ENCODE measurements around the gene FAM135A. TPM values are rescaled to one million over a fixed set of nuclear protein-coding genes. Genes with fewer than 3 reads are reported as not detected.

The FAM135A gene
- total RNA-seq, 1 donor from 2014 or later, result 22.3 TPM

DNA sequence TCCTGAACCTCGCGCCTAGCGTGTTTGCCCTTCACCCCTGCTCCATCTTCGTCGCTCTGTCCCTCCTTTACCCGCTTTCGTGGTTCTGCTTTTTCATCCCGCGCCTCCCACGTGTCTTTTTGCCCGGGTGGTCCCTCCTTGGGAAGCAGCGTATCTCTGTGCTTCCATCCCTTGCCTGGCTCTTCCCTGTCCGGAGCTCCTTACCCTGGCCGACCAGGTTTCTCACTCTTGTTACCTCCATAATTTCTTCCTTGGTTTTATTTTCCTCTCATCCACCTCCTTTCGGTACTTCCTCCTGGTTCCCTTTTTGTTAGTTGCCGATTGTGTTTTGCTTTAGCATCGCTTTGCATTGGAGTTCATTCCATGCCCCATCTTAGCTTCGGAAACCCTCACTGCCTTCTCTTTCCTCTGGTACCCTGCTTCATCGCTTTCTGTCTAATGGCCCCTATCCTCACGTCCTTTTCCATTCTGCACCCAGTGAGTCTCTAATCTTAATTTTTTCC, 735 bp downstream of the FAM135A start:
- H3K9me3 Mint-ChIP-seq (ENCODE audit: unreplicated experiment), result peaks cover 11% of the 10 kb centered on the region
- peaks cover 6% of the 10 kb centered on the region for H3K4me1 Mint-ChIP-seq (ENCODE audit: low read depth, unreplicated experiment)
- H3K36me3 Mint-ChIP-seq (ENCODE audit: unreplicated experiment), result peaks cover 4% of the 10 kb centered on the region
- peaks cover 6% of the 10 kb centered on the region for H3K27me3 Mint-ChIP-seq (ENCODE audit: unreplicated experiment)
- DNase-seq, result no peak
- TF ChIP-seq, protein P1, sequence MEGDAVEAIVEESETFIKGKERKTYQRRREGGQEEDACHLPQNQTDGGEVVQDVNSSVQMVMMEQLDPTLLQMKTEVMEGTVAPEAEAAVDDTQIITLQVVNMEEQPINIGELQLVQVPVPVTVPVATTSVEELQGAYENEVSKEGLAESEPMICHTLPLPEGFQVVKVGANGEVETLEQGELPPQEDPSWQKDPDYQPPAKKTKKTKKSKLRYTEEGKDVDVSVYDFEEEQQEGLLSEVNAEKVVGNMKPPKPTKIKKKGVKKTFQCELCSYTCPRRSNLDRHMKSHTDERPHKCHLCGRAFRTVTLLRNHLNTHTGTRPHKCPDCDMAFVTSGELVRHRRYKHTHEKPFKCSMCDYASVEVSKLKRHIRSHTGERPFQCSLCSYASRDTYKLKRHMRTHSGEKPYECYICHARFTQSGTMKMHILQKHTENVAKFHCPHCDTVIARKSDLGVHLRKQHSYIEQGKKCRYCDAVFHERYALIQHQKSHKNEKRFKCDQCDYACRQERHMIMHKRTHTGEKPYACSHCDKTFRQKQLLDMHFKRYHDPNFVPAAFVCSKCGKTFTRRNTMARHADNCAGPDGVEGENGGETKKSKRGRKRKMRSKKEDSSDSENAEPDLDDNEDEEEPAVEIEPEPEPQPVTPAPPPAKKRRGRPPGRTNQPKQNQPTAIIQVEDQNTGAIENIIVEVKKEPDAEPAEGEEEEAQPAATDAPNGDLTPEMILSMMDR (IDR thresholded peaks at IDR 0.05; ENCODE audit: partially characterized antibody, unreplicated experiment), result no peak
- peak overlapping the region; percentile 90 for H3K27ac Mint-ChIP-seq (ENCODE audit: unreplicated experiment)
- peak overlapping the region; percentile 100 for H3K4me3 Mint-ChIP-seq (ENCODE audit: unreplicated experiment)

DNA sequence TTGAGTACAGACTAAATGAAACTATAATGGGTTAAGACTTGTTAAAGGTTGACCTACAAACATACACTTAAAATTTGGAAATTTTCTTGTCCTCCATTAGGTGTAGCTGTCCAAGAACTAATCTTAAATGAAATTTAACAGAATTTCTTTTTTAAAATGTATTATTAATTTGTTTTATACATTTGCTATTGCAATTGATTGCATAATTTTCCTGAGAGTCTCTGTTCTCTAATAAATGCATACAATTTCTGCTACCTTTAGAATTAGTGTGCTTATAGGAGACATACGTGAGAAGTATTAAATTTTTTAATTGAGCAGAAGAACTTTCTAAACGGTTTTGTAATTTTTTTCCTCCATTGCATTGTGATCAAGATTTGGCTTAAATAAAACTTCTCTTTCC, 1.5 kb downstream of the FAM135A start:
- Mint-ChIP-seq H3K4me1 (ENCODE audit: low read depth, unreplicated experiment) (peaks cover 6% of the 10 kb centered on the region), H3K27me3 (ENCODE audit: unreplicated experiment) (peaks cover 6% of the 10 kb centered on the region)

DNA sequence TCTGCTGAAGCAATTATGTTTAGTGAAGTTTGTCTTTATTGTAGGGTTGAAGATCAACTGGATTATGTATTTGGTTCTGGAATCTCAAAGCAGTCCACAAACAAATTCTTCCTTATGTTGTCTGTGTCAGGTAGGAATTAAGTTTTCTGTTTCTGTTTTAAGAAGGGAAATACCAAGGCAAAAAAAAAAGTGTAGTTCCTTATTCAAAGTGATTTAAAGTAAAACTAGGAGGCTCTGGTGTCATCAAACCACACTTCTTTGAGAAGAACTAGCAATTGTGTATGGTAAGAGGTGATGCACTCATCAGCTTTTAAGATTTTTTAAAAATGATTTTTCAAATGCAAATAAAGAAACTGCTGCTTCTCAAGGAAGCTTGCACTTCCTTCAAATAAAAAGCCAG, 1.9 kb downstream of the FAM135A start:
- H3K9me3 Mint-ChIP-seq (ENCODE audit: unreplicated experiment), result peaks cover 11% of the 10 kb centered on the region
- H3K27ac Mint-ChIP-seq (ENCODE audit: unreplicated experiment), result no peak overlapping the region
- peak overlapping the region; percentile 32 for H3K4me3 Mint-ChIP-seq (ENCODE audit: unreplicated experiment)
- DNase-seq, result no peak
- TF ChIP-seq, protein P1 (IDR thresholded peaks at IDR 0.05; ENCODE audit: partially characterized antibody, unreplicated experiment), result no peak
- peaks cover 6% of the 10 kb centered on the region for H3K4me1 Mint-ChIP-seq (ENCODE audit: low read depth, unreplicated experiment)
- H3K36me3 Mint-ChIP-seq (ENCODE audit: unreplicated experiment), result peaks cover 4% of the 10 kb centered on the region
- H3K27me3 Mint-ChIP-seq (ENCODE audit: unreplicated experiment), result peaks cover 6% of the 10 kb centered on the region

More for the DNA sequence above, 1.5 kb downstream of the FAM135A start:
- no peak for DNase-seq
- Mint-ChIP-seq H3K27ac (ENCODE audit: unreplicated experiment) (no peak overlapping the region), H3K36me3 (ENCODE audit: unreplicated experiment) (peaks cover 4% of the 10 kb centered on the region), H3K9me3 (ENCODE audit: unreplicated experiment) (peaks cover 11% of the 10 kb centered on the region), H3K4me3 (ENCODE audit: unreplicated experiment) (peak overlapping the region; percentile 100)
- TF ChIP-seq, protein P1 (IDR thresholded peaks at IDR 0.05; ENCODE audit: partially characterized antibody, unreplicated experiment), result no peak

DNA sequence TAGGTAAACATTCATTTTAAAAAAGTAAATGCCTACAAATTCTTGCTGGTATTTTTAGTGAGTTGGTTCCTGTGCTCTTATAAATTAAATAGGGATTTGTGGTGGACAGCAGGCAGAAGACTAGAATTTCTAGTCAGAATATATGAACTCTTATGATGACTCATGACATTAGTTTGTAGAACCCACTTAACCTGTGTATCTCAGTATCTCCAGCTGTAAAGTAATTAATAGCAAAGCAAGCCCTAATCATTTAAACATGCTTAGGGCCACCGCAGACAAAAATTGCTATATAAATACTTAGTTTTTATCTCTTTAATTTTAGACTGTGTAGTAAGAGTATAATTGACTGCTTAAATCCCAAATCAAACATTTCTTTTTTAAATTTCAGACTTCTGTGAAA, 2.4 kb downstream of the FAM135A start:
- Mint-ChIP-seq H3K27ac (ENCODE audit: unreplicated experiment) (no peak overlapping the region), H3K36me3 (ENCODE audit: unreplicated experiment) (peaks cover 4% of the 10 kb centered on the region), H3K4me1 (ENCODE audit: low read depth, unreplicated experiment) (peaks cover 6% of the 10 kb centered on the region), H3K4me3 (ENCODE audit: unreplicated experiment) (no peak overlapping the region), H3K27me3 (ENCODE audit: unreplicated experiment) (peaks cover 6% of the 10 kb centered on the region), H3K9me3 (ENCODE audit: unreplicated experiment) (peaks cover 11% of the 10 kb centered on the region)
- no peak for DNase-seq
- TF ChIP-seq, protein P1 (IDR thresholded peaks at IDR 0.05; ENCODE audit: partially characterized antibody, unreplicated experiment), result no peak

DNA sequence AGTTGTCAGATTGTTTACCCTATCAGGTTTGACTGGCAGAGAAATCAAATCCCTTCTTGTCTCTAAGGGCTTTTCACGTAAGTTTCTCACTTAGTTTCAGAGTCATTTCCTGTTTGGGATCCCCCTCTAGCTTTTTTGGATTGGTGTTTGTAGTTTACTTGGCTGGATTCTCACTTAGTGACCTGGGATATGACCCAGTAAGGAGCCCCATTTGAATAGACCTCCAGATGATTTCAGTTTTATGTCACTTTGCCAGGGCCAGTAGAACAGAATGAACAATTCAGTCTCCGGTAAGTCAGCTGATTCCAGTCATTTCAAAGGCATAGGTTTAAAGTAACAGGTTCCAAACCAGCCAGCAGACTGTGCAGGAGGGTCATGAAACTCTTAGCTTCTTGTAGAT, 8.2 kb downstream of the FAM135A start:
- Mint-ChIP-seq H3K36me3 (ENCODE audit: unreplicated experiment) (no peaks in the 10 kb centered on the region), H3K4me1 (ENCODE audit: low read depth, unreplicated experiment) (no peaks in the 10 kb centered on the region), H3K4me3 (ENCODE audit: unreplicated experiment) (no peak overlapping the region), H3K9me3 (ENCODE audit: unreplicated experiment) (peaks cover 3% of the 10 kb centered on the region), H3K27me3 (ENCODE audit: unreplicated experiment) (no peaks in the 10 kb centered on the region), H3K27ac (ENCODE audit: unreplicated experiment) (no peak overlapping the region)
- TF ChIP-seq, protein P1 (IDR thresholded peaks at IDR 0.05; ENCODE audit: partially characterized antibody, unreplicated experiment), result no peak
- no peak for DNase-seq
